COLO668 (cell line): ENCODE results near the gene PTGS1.
A peak's percentile ranks its signal among the peaks of the same experiment; 100 is the strongest.
"Not testable (repeated sequence)": the region's sequence is repeated elsewhere in the genome, so short reads cannot be mapped to it uniquely, and the experiment has no call there.

Source experiments
- DNase-seq: peaks from one replicate; lab custom pipeline; 2025; ENCODE audit not compliant: unreplicated experiment; lab: John Stamatoyannopoulos, UW

Gene PTGS1

DNA sequence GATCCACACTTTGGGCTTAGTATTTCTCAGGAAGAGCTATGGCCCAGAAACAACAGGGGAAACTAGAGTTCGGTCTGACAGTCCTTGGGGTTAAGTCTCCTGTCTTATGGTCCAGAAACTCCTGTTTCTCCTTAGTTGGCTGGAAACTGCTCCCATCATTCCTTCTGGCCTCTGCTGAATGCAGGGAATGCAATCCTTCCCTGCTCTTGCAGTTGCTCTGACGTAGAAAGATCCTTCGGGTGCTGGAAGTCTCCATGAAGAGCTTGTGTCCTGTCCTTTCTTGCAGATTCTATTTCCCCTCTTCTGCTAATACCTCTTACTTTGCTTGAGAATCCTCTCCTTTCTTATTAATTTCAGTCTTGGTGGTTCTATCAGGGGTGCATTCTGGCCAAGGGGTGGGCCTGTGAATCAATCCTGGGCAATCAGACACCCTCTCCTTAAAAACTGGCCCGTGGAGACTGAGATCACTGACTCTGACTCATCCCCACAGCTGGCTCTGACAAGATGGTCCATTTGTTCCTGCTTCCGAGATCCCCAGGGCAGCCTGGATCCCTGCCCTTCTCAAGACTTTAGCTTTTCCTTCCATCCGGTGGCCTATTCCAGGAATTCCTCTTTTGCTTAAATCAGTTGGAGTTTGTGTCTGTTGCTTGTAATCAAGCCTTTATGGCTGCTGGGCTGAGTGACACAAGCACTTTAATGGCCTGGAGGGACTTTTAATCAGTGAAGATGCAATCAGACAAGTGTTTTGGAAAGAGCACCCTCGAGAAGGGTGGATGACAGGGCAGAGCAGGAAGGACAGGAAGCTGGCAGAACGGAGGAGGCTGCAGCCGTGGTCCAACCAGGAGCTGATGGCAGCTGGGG is 23.7 kb downstream of the PTGS1 start:
- DNase-seq: no peak

DNA sequence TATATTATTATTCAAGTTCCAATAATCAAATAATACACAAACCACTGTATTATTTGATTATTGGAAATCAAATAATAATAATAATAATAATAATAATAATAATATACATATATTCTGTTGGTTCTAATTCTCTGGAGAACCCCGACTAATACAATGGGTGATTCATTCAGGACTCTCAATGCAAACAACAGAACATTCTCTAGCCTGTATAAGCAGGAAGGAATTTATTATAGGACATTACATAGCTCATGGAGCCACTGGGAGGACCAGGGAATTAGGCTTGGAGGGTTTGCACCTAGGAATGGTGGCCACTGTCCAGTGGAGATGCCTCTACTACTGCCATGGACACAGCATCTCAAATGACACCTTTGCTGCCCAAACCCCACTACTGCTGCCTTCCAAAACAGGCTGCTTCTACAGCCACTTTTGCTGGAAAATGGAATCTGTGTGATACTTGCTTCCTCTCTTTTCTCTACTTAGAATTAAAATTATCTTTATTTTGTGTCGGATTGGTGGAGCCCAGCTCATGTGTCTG is 25.9 kb downstream of the PTGS1 start:
- DNase-seq: no peak

- no peak for DNase-seq
Measured at GRCh38 chr9:122397749-122398148, 26.9 kb downstream of the PTGS1 start.

DNA sequence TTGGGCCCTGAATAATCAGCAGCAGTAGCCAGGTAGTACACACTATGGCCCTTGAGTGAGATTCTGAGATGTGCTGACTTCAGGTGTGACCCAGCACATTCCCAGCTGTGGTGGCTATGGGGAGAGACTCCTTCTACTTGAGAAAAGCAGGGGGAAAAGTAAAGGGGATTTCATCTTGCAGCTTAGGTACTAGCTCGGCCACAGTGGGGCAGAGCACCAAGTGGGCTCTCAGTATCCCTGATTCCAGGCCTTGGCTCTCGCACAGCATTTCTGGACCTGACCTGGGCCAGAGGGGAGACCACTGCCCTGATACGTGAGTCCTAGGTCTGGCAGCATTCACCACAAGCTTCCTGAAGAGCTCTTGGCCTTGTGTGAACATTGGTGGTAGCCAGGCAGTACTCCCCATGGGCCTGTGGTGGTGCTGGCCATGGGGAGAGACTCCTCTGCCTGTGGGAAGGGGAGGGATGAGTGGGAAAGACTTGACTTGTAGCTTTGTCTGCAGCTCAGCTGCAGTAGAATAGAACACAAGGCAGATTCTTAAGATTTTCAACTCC is 27.6 kb downstream of the PTGS1 start:
- no peak for DNase-seq

GRCh38 chr9:122401896-122402295 is 31.1 kb downstream of the PTGS1 start:
- DNase-seq: no peak

DNA sequence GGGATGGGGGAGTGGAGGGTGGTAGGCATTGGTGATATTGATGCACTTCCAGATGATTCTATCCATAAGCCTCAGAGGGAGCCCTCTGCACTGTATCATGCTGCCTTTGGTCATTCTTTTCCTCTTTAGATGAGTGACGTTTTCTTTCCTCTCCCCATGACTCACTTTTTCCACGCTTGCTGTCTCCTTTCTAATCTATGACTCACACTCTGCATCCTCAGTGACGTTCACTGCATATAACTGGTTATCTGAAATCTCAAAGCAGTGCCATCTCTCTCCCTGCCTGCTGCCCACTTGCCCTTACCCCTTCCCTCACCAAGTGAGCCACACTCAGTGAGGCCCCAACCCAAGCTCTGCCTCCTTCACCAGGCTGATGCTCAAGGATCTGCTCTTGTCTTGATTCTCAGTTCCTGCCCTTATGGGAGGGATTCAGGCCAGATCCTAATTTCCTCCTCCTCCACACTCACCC is 31.6 kb downstream of the PTGS1 start:
- no peak for DNase-seq

- no peak for DNase-seq
Measured at GRCh38 chr9:122402874-122403273, 32.0 kb downstream of the PTGS1 start.

DNA sequence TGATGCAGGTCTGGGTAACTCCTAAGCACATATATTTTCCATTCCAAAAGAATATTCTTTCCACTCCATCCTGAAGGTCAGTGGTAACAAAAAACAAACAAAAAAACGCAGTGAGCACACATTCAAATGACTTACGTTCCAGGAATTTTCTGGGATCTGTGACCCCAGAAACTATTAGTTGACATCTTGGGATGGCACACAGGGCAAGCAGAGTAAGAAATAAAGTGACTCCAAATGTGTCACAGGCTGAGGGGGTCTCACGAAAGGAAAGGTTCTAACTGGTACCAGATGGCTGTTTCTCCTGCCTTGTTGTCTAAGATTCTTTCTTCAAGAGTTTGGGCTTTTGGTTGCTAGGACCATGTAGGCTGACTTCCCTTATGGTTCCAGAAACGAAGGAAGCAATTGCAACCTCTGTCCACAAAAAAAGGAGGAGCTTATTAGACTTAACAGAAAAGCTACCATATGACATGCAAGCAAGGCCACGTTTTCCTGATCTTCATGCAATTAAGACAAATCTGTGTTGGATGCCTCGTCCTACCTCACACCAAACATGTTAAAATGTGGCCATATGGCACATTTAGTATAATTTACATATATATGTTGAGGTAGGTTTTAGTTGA is 32.7 kb downstream of the PTGS1 start:
- no peak for DNase-seq

GRCh38 chr9:122405304-122406069 is 34.7 kb downstream of the PTGS1 start:
- DNase-seq: not testable (repeated sequence)

- no peak for DNase-seq
Measured at GRCh38 chr9:122406070-122406890, 35.5 kb downstream of the PTGS1 start.

DNA sequence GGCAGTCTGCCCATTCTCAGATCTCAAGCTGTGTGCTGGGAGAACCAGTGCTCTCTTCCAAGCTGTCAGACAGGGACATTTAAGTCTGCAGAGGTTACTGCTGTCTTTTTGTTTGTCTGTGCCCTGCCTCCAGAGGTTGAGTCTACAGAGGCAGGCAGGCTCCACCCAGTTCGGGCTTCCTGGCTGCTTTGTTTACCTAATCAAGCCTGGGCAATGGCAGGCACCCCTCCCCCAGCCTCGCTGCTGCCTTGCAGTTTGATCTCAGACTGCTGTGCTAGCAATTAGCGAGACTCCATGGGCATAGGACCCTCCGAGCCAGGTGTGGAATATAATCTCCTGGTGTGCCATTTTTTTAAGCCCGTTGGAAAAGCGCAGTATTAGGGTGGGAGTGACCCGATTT is 43.3 kb downstream of the PTGS1 start:
- DNase-seq: peak; percentile 36

DNA sequence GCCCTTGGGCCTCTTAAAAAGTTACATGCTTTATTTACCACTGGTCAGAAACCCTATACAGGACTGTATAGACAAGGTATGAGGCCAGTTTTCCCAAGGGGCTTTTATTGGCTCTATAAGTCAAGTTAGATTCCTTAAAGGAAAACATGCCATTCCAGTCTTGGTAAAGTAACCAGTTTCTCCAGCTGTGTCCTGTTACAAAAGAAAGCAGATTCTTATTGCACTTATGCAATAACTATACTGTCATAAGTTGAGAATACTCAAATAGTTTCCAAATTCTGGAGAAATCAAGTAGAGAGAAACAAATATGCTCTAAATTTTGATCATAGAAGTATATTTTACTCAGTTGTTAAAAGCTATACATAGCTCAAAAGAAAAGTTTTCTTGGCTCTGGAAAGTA is 47.2 kb downstream of the PTGS1 start:
- DNase-seq: no peak

DNA sequence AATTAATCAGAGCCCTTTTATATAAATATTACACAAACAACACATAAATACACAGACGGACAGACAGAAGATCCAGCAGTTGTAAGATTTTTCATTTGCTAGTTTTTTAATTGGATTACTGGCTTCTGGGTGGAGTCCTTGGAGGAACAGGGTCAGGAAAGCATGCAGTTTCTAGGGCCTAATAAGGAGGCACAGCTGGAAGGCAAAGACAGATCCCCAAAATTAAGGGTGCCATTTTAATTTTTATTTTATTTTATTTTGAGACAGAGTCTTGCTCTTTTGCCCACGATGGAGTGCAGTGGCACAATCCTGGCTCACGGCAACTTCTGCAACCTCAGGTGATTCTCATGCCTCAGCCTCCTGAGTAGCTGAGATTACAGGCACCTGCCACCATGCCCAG is 49.5 kb downstream of the PTGS1 start:
- DNase-seq: no peak

GRCh38 chr9:122425087-122425486 is 54.3 kb downstream of the PTGS1 start:
- DNase-seq: no peak

GRCh38 chr9:122426723-122427122 is 55.9 kb downstream of the PTGS1 start:
- DNase-seq: no peak

DNA sequence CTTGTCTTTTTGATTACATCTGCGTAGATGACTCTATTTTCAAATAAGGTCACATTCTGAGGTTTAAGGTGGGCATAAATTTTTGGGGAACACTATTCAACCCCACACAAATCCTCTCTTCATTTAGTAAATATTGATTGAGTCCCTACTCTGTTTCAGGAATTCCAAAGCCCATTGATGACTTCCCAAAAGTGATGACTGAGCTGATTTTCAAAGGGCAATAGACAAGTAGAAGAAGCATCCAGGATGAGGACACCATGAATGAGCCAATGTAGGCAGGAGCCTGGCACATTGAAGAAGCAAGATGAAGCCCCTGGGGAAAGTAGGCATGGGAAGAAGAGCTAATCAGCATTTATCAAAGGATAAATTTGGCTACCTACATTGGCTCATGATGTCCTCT is 71.7 kb downstream of the PTGS1 start:
- DNase-seq: no peak

DNA sequence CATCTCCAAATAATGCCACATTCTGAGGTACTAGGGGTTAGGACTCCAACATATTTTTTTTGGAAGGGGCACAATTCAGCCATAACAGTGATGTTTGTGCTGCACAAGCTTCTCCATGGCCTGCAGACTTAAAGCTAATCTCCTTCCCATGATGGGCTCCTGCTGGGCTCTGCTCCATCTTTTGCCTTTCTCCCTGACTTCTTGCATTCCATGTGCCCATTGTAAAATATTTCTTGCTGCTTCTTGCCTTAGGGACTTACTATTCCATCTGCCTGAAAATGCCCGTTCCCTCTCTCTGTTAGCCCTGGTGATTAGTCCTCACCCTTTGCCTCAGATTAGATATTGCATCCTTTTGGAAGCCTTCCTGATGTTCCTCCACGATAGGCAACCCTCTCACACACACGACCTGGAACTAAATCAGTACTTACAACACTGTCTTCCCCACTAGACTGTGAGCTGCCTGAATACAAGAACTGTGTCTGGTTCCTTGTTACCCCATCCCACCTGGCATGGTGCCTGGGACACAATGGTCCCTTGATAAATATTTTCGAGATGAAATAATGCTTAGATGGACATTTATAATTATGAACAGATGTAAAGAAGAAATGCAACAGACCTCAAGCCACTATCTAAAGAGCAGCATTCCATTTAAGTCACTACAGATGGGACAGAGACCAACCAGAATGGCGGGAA is 73.4 kb downstream of the PTGS1 start:
- no peak for DNase-seq
